OCI-LY3 (cell line): ENCODE measurements around the gene DLGAP4.

ENCODE experiments used
- CTCF ChIP-seq: fragments of 200-600, 300-600 bp; sonication (generic); IDR thresholded peaks from 2 replicates; pipeline ENCODE4 v1.5.1; 2014; ENCODE audit warnings: antibody characterized with exemption, low read length, low read depth
- EZH2phosphoT487 ChIP-seq: fragments of 200-600 bp; shearing (Covaris generic); IDR thresholded peaks from 2 replicates; pipeline ENCODE4 v1.6.1; 2018; ENCODE audit warnings: antibody characterized with exemption, mixed run types, low read depth

DNA sequence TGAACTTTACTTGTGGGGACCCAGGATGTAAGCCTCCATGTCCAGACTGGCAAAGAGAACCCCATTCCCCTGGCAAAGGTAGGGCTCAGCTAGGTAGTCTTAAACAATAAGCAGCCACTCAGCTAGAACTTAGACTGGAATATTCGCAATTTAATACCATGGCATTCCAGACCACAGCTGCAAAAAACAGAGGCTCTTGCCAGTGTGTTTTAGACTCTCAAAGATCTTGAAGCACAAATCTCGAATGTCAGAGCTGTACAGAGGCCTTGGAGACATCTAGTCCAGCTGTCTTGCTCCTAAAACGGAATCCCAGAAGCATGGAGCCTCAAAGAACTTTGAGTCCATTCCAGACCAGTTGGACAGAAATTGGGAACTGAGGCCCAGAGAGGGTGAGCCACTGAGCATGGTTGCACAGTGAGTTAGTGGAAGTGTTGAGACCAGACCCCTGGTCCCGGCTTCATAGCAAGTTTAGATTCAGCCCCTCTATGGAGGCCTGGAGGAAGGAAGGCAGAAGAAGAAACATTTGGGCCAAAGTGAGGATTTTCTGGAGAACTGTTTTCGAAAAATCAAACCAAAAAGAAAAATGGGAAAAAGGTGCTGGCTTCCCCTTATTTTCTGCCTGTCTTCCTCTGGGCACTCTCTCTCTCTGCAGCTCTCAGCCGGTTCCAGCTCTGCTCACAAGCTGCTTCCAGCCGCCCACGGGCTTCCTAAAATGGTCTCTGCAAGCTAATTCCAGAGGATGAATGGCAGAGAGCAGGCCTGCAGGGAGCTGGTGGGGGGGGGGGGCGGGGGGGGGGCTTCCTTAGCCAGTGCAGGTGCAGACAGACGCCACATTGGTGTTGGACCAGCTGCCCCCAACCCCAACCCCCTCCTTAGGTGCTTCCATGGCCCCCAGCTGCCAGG lies 37.4 kb upstream of the DLGAP4 start:
- TF ChIP-seq CTCF = no peak
- no peak for TF ChIP-seq EZH2phosphoT487
